HepG2 (cell line): ENCODE results near the gene IQCB1. TPM values are rescaled to one million over a fixed set of nuclear protein-coding genes. Genes with fewer than 3 reads are reported as not detected.

Source experiments
- AGO2 ChIP-seq: fragments of 200-400 bp; formaldehyde crosslinking; optimal IDR thresholded peaks from 2 replicates; pipeline ENCODE3; 2017; ENCODE audit warnings: mild to moderate bottlenecking, low read depth, low read length, moderate library complexity
- EED ChIP-seq: sonication (generic); formaldehyde crosslinking; IDR thresholded peaks from 2 replicates; pipeline ENCODE4 v1.5.0; 2020; ENCODE audit warnings: mild to moderate bottlenecking, missing genetic modification reagents
- ERF ChIP-seq: IDR thresholded peaks from 2 replicates; pipeline ENCODE4 v1.6.1; 2018; ENCODE audit warnings: missing biosample characterization, missing genetic modification reagents
- FOXK2 ChIP-seq: fragments of 450-650 bp; IDR thresholded peaks from 2 replicates; pipeline ENCODE4 v1.6.1; 2016
- HNRNPL ChIP-seq: fragments of 200-400 bp; formaldehyde crosslinking; IDR thresholded peaks from 2 replicates; pipeline ENCODE4 v1.6.1; 2017; ENCODE audit warnings: mild to moderate bottlenecking, low read depth, low read length
- RFX3 ChIP-seq: IDR thresholded peaks from 2 replicates; pipeline ENCODE4 v1.6.1; 2016; ENCODE audit warnings: missing biosample characterization, missing genetic modification reagents
- RORA ChIP-seq: sonication (generic); formaldehyde crosslinking; IDR thresholded peaks from 2 replicates; pipeline ENCODE4 v1.5.0; 2020; ENCODE audit warnings: mild to moderate bottlenecking, missing genetic modification reagents, moderate library complexity
- THAP11 ChIP-seq: IDR thresholded peaks from 2 replicates; pipeline ENCODE4 v1.6.1; 2016; ENCODE audit warnings: missing biosample characterization, missing genetic modification reagents
- THYN1 ChIP-seq: sonication (generic); formaldehyde crosslinking; IDR thresholded peaks from 2 replicates; pipeline ENCODE4 v1.8.1; 2023; ENCODE audit warnings: low read depth, mild to moderate bottlenecking, moderate library complexity, missing genetic modification reagents, borderline replicate concordance
- ZBTB21 ChIP-seq: sonication (generic); formaldehyde crosslinking; IDR thresholded peaks from 2 replicates; pipeline ENCODE4 v1.4.0; 2020; ENCODE audit warnings: missing genetic modification reagents
- ZFX ChIP-seq: sonication (generic); formaldehyde crosslinking; IDR thresholded peaks from 2 replicates; pipeline ENCODE4 v1.4.0; 2020; ENCODE audit warnings: mild to moderate bottlenecking, low read depth, missing genetic modification reagents, moderate library complexity
- ZMYM3 ChIP-seq: sonication (generic); formaldehyde crosslinking; IDR thresholded peaks from 2 replicates; pipeline ENCODE4 v1.5.1; 2020; ENCODE audit warnings: mild to moderate bottlenecking, missing genetic modification reagents
- ZNF124 ChIP-seq: sonication (generic); formaldehyde crosslinking; IDR thresholded peaks from 2 replicates; pipeline ENCODE4 v1.4.0; 2020; ENCODE audit warnings: missing genetic modification reagents
- ZNF709 ChIP-seq: sonication (generic); formaldehyde crosslinking; IDR thresholded peaks from 2 replicates; pipeline ENCODE4 v1.5.0; 2020; ENCODE audit warnings: mild to moderate bottlenecking, missing genetic modification reagents
- ZNF788 ChIP-seq: sonication (generic); formaldehyde crosslinking; IDR thresholded peaks from 2 replicates; pipeline ENCODE4 v1.5.0; 2020; ENCODE audit warnings: mild to moderate bottlenecking, missing genetic modification reagents, borderline replicate concordance
- polyA plus RNA-seq, 8 experiments: library from polyadenylated mRNA; depleted of rRNA in 3 of 8; stranded (reverse) in 7 of 8; unstranded in 1 of 8; fragments of >200 nt; fragmentation: Illumina TruSeq in 4 of 8; extraction: Trizol in 4 of 8; gene quantifications; 2 replicates each; pipeline versions ENCODE4 v1.2.1 to v1.2.3, GENCODE V29; 2011 to 2016; ENCODE audit warnings: low read depth in 4 of 8, missing spikeins in 1 of 8, mixed read lengths in 1 of 8; ENCODE audit not compliant: insufficient read depth in 1 of 8
- total RNA-seq, 5 experiments: library from RNA; depleted of rRNA; stranded (reverse); fragments of >200 nt; fragmentation: Illumina TruSeq; extraction: Trizol; gene quantifications; 2 replicates each; pipeline ENCODE4 v1.2.3, GENCODE V29; 2016; ENCODE audit warnings: low read depth in 1 of 5
- TF ChIP-seq, protein P1 (sequence below): sonication (generic); formaldehyde crosslinking; IDR thresholded peaks from 2 replicates; pipeline ENCODE4 v1.5.1; 2020; ENCODE audit warnings: missing genetic modification reagents, mild to moderate bottlenecking, borderline replicate concordance
- TF ChIP-seq, protein P2 (sequence below): sonication (generic); formaldehyde crosslinking; IDR thresholded peaks from 2 replicates; pipeline ENCODE4 v1.4.0; 2020; ENCODE audit warnings: missing genetic modification reagents, borderline replicate concordance
- TF ChIP-seq, protein P3 (sequence below): IDR thresholded peaks from 2 replicates; pipeline ENCODE4 v1.6.1; 2016; ENCODE audit warnings: mild to moderate bottlenecking
- TF ChIP-seq, protein P4 (sequence below): IDR thresholded peaks from 2 replicates; pipeline ENCODE4 v1.6.1; 2012; ENCODE audit warnings: low read length, improper control_type of control experiment

Gene IQCB1
- total and polyA plus RNA-seq, 2 of the 13 experiments (the other 11 are each of a cell fraction or from before 2014, with no cell fraction given), result 18.0 to 41.4 TPM

DNA sequence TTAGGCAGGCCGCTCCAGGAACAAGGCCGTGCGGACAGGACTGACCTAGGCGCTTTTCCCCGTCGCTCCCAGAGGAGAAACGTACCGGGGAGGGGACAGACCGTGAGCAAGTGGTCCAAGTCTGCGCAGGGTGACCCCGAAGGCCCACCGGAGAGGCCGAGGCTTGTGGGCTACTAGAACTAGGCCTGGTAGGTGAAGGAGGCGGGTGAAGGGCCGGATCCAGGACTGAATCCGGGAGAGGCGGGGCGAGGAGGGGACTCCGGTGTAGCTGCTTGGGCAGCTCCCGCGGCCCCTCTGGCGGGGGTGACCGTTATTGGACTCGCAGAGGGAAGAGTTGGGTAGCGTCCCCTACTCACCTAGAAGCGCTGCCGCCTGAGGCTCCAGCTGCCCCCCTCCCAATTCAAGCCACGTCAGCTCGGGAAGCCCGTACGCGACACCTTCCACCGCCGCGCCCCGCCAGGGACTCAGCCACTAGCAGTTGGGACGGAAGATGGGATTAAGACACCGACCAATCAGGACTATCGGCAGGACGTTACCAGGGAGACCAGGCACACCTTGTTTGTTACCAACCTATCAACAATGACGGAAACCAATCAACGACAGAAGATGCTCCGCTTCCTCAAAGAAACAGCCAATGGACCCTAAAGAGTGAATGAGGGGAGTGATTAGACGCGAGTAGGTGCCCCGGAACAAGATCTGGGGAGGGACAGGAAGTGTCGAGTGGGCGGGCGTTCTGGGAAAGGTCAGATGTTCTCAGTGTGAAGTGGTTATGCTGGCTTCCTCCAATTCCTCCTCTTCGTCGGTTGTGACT lies 85.4 kb downstream of the IQCB1 start, which contains the start of gene GOLGB1 (continued):
- TF ChIP-seq, protein P1, sequence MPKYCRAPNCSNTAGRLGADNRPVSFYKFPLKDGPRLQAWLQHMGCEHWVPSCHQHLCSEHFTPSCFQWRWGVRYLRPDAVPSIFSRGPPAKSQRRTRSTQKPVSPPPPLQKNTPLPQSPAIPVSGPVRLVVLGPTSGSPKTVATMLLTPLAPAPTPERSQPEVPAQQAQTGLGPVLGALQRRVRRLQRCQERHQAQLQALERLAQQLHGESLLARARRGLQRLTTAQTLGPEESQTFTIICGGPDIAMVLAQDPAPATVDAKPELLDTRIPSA (CRISPR knock-in tag), result peak; percentile 79; the same call in 1 of the 2 replicates
- TF ChIP-seq ZNF709 (CRISPR knock-in tag) (peak; percentile 28; the same call in 1 of the 2 replicates), ZFX (CRISPR knock-in tag) (peak; percentile 99), ZBTB21 (CRISPR knock-in tag) (no peak), ZMYM3 (peak; percentile 34; the same call in 1 of the 2 replicates), ZNF788 (CRISPR knock-in tag) (peak; percentile 75), ERF (CRISPR knock-in tag) (peak; percentile 17; the same call in 1 of the 2 replicates), AGO2 (peak; percentile 69), HNRNPL (0 out of 2 replicates have a peak, but pooled peaks have one; percentile 27), RFX3 (CRISPR knock-in tag) (peak; percentile 88), THAP11 (CRISPR knock-in tag) (peak; percentile 93), FOXK2 (peak; percentile 92), THYN1 (CRISPR knock-in tag) (no peak), ZNF124 (no peak; the same call in 1 of the 2 replicates), RORA (no peak), EED (CRISPR knock-in tag) (peak; percentile 94)
- TF ChIP-seq, protein P2, sequence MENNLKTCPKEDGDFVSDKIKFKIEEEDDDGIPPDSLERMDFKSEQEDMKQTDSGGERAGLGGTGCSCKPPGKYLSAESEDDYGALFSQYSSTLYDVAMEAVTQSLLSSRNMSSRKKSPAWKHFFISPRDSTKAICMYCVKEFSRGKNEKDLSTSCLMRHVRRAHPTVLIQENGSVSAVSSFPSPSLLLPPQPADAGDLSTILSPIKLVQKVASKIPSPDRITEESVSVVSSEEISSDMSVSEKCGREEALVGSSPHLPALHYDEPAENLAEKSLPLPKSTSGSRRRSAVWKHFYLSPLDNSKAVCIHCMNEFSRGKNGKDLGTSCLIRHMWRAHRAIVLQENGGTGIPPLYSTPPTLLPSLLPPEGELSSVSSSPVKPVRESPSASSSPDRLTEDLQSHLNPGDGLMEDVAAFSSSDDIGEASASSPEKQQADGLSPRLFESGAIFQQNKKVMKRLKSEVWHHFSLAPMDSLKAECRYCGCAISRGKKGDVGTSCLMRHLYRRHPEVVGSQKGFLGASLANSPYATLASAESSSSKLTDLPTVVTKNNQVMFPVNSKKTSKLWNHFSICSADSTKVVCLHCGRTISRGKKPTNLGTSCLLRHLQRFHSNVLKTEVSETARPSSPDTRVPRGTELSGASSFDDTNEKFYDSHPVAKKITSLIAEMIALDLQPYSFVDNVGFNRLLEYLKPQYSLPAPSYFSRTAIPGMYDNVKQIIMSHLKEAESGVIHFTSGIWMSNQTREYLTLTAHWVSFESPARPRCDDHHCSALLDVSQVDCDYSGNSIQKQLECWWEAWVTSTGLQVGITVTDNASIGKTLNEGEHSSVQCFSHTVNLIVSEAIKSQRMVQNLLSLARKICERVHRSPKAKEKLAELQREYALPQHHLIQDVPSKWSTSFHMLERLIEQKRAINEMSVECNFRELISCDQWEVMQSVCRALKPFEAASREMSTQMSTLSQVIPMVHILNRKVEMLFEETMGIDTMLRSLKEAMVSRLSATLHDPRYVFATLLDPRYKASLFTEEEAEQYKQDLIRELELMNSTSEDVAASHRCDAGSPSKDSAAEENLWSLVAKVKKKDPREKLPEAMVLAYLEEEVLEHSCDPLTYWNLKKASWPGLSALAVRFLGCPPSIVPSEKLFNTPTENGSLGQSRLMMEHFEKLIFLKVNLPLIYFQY (CRISPR knock-in tag), result peak; percentile 17; the same call in 1 of the 2 replicates
- TF ChIP-seq, protein P3, sequence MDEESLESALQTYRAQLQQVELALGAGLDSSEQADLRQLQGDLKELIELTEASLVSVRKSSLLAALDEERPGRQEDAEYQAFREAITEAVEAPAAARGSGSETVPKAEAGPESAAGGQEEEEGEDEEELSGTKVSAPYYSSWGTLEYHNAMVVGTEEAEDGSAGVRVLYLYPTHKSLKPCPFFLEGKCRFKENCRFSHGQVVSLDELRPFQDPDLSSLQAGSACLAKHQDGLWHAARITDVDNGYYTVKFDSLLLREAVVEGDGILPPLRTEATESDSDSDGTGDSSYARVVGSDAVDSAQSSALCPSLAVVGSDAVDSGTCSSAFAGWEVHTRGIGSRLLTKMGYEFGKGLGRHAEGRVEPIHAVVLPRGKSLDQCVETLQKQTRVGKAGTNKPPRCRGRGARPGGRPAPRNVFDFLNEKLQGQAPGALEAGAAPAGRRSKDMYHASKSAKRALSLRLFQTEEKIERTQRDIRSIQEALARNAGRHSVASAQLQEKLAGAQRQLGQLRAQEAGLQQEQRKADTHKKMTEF (CRISPR knock-in tag), result peak; percentile 71
- TF ChIP-seq, protein P4, sequence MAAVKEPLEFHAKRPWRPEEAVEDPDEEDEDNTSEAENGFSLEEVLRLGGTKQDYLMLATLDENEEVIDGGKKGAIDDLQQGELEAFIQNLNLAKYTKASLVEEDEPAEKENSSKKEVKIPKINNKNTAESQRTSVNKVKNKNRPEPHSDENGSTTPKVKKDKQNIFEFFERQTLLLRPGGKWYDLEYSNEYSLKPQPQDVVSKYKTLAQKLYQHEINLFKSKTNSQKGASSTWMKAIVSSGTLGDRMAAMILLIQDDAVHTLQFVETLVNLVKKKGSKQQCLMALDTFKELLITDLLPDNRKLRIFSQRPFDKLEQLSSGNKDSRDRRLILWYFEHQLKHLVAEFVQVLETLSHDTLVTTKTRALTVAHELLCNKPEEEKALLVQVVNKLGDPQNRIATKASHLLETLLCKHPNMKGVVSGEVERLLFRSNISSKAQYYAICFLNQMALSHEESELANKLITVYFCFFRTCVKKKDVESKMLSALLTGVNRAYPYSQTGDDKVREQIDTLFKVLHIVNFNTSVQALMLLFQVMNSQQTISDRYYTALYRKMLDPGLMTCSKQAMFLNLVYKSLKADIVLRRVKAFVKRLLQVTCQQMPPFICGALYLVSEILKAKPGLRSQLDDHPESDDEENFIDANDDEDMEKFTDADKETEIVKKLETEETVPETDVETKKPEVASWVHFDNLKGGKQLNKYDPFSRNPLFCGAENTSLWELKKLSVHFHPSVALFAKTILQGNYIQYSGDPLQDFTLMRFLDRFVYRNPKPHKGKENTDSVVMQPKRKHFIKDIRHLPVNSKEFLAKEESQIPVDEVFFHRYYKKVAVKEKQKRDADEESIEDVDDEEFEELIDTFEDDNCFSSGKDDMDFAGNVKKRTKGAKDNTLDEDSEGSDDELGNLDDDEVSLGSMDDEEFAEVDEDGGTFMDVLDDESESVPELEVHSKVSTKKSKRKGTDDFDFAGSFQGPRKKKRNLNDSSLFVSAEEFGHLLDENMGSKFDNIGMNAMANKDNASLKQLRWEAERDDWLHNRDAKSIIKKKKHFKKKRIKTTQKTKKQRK, result peak; percentile 58; the same call in 1 of the 2 replicates
